Bronchial epithelial cell (primary cell): ENCODE measurements around the gene CRTC3. TPM values are rescaled to one million over a fixed set of nuclear protein-coding genes. Genes with fewer than 3 reads are reported as not detected.
"Not testable (repeated sequence)": the region's sequence is repeated elsewhere in the genome, so short reads cannot be mapped to it uniquely, and the experiment has no call there.

Experiments used
- DNase-seq: peaks from one replicate; pipeline ENCODE4 v3.0.0-alpha.2; 2010; ENCODE audit warnings: low read depth
- FAIRE-seq: peaks from 2 replicates; lab custom pipeline; 2011; peaks lifted over from hg19 to GRCh38; lab: Jason Lieb, UNC
- H3K27me3 ChIP-seq: 2 replicates; pipeline ENCODE4 v1.5.1; 2011; ENCODE audit warnings: low read length; ENCODE audit not compliant: control insufficient read depth, insufficient read depth
- H3K36me3 ChIP-seq: 2 replicates; pipeline ENCODE4 v1.5.1; 2011; ENCODE audit warnings: low read length; ENCODE audit not compliant: control insufficient read depth, insufficient read depth
- H3K4me3 ChIP-seq: 2 replicates; pipeline ENCODE4 v1.5.1; 2011; ENCODE audit warnings: mild to moderate bottlenecking, low read depth, low read length, control low read depth
- CTCF ChIP-seq: IDR thresholded peaks from 2 replicates; pipeline ENCODE4 v1.5.1; 2011; ENCODE audit warnings: mild to moderate bottlenecking, moderate library complexity, low read length, control low read depth, inconsistent platforms; ENCODE audit not compliant: insufficient read depth, severe bottlenecking
- total RNA-seq: library from RNA; depleted of rRNA; stranded (reverse); fragments of >200 nt; gene quantifications from 2 replicates; pipeline ENCODE4 v1.2.1, GENCODE V29; 2014

Gene CRTC3
- total RNA-seq, 1 donor from 2014 or later = 5.8 TPM

- FAIRE-seq (no peak), DNase-seq (no peak)
- Histone ChIP-seq H3K36me3 (no peaks in the 10 kb centered on the region), H3K27me3 (no peaks in the 10 kb centered on the region), H3K4me3 (no peak overlapping the region)
- TF ChIP-seq CTCF = no peak
Measured at GRCh38 chr15:90523373-90523772, 6.3 kb upstream of the CRTC3 start.

GRCh38 chr15:90524018-90524803, 5.5 kb upstream of the CRTC3 start:
- not testable (repeated sequence) for H3K27me3 ChIP-seq, H3K36me3 ChIP-seq, FAIRE-seq, H3K4me3 ChIP-seq
- peak; percentile 36 for DNase-seq

GRCh38 chr15:90529011-90529370, 732 bp upstream of the CRTC3 start:
- FAIRE-seq (no peak), DNase-seq (no peak)
- H3K36me3 ChIP-seq = no peaks in the 10 kb centered on the region
- no peaks in the 10 kb centered on the region for H3K27me3 ChIP-seq
- no peak for TF ChIP-seq CTCF
- H3K4me3 ChIP-seq = peak overlapping the region; percentile 68

- H3K36me3 ChIP-seq = no peaks in the 10 kb centered on the region
- no peak for TF ChIP-seq CTCF
- H3K27me3 ChIP-seq = no peaks in the 10 kb centered on the region
- FAIRE-seq = no peak
- peak overlapping the region; percentile 68 for H3K4me3 ChIP-seq
- peak; percentile 53 for DNase-seq
Measured at GRCh38 chr15:90530250-90531051, 728 bp downstream of the CRTC3 start.

- DNase-seq (no peak), FAIRE-seq (no peak)
- no peak overlapping the region for H3K4me3 ChIP-seq
- H3K36me3 ChIP-seq = no peaks in the 10 kb centered on the region
- no peak for TF ChIP-seq CTCF
- H3K27me3 ChIP-seq = no peaks in the 10 kb centered on the region
Measured at GRCh38 chr15:90531147-90531546, 1.4 kb downstream of the CRTC3 start.

GRCh38 chr15:90535254-90535653, 5.5 kb downstream of the CRTC3 start:
- Histone ChIP-seq H3K4me3 (no peak overlapping the region), H3K36me3 (no peaks in the 10 kb centered on the region), H3K27me3 (no peaks in the 10 kb centered on the region)
- no peak for FAIRE-seq
- DNase-seq = no peak
- no peak for TF ChIP-seq CTCF
